Mesendoderm (in vitro differentiated cells): ENCODE measurements around the gene HOMER2.

Experiments
- DNase-seq: peaks from one replicate; pipeline ENCODE4 v3.0.0; 2013
- H2AK5ac ChIP-seq: 2 replicates; pipeline ENCODE4 v1.6.1; 2013; ENCODE audit warnings: low read length, inconsistent platforms
- H2BK120ac ChIP-seq: 2 replicates; pipeline ENCODE4 v1.6.1; 2013; ENCODE audit warnings: low read depth, mild to moderate bottlenecking, low read length, moderate library complexity, mixed read lengths
- H2BK15ac ChIP-seq: replicated peaks from 2 replicates; pipeline ENCODE4 v1.6.1; 2013; ENCODE audit warnings: low read depth, mild to moderate bottlenecking, moderate library complexity
- H2BK5ac ChIP-seq: 2 replicates; pipeline ENCODE4 v1.6.1; 2013; ENCODE audit warnings: low read length, inconsistent platforms
- H3K18ac ChIP-seq: 2 replicates; pipeline ENCODE4 v1.6.1; 2013; ENCODE audit warnings: mild to moderate bottlenecking, low read length, mixed read lengths
- H3K23ac ChIP-seq: one replicate; pipeline ENCODE4 v1.6.1; 2013; ENCODE audit warnings: low read length
- H3K27ac ChIP-seq: 2 replicates; pipeline ENCODE4 v1.5.1; 2013; ENCODE audit warnings: low read depth, mild to moderate bottlenecking, inconsistent platforms, low read length, moderate library complexity
- H3K27me3 ChIP-seq: 2 replicates; pipeline ENCODE4 v1.6.1; 2013; ENCODE audit warnings: low read length, control low read depth, mild to moderate bottlenecking, inconsistent platforms; ENCODE audit not compliant: insufficient read depth, poor library complexity
- H3K36me3 ChIP-seq: 2 replicates; pipeline ENCODE4 v1.6.1; 2013; ENCODE audit warnings: low read length, inconsistent platforms; ENCODE audit not compliant: control insufficient read depth, insufficient read depth
- H3K4ac ChIP-seq: one replicate; pipeline ENCODE4 v1.6.1; 2013; ENCODE audit warnings: low read depth, mild to moderate bottlenecking, low read length, moderate library complexity
- H3K4me1 ChIP-seq: 2 replicates; pipeline ENCODE4 v1.6.1; 2013; ENCODE audit warnings: low read depth, low read length, inconsistent platforms; ENCODE audit not compliant: control insufficient read depth
- H3K4me2 ChIP-seq: 2 replicates; pipeline ENCODE4 v1.6.1; 2013; ENCODE audit warnings: low read length
- H3K4me3 ChIP-seq: 2 replicates; pipeline ENCODE4 v1.5.1; 2013; ENCODE audit warnings: mild to moderate bottlenecking, low read length
- H3K56ac ChIP-seq: one replicate; pipeline ENCODE4 v1.6.1; 2013; ENCODE audit warnings: low read length
- H3K79me1 ChIP-seq: 2 replicates; pipeline ENCODE4 v1.6.1; 2013; ENCODE audit warnings: low read length, inconsistent platforms
- H3K79me2 ChIP-seq: 2 replicates; pipeline ENCODE4 v1.6.1; 2013; ENCODE audit warnings: mild to moderate bottlenecking, low read length; ENCODE audit not compliant: control insufficient read depth, insufficient read depth
- H3K9ac ChIP-seq: 2 replicates; pipeline ENCODE4 v1.6.1; 2013; ENCODE audit warnings: low read length, inconsistent platforms
- H4K5ac ChIP-seq: one replicate; pipeline ENCODE4 v1.6.1; 2013; ENCODE audit warnings: low read length
- H4K8ac ChIP-seq: one replicate; pipeline ENCODE4 v1.6.1; 2013; ENCODE audit warnings: low read depth, mild to moderate bottlenecking, control low read depth, low read length, moderate library complexity
- WGBS: extraction: QIAGEN DNeasy Blood & Tissue Kit; methylation state at CpG from one replicate; pipeline ENCODE4 v1.1.7; 2013; ENCODE audit warnings: low lambda C conversion rate, missing lambda C conversion rate; ENCODE audit not compliant: insufficient coverage; ENCODE audit errors: extremely low coverage; 5-methylcytosine and 5-hydroxymethylcytosine counted together

Gene HOMER2

DNA sequence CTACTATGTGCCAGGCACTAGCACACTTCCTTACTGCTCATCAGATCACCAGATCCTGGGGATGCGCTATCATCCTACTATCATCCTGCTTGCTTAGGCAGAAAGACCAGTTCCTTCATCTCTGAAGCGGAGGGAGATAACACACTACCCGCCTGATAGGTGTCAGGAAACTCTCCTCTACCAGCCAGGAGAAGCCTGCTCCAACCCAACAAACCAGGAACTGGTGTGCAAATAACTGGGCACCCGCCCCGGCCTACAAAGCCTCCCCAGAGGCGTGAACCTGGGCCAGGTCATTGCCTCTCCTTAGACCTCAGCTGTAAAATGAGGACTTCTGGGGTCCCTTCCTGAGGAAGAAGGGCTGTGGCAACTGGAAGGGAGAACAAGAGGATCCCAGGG is 61.5 kb downstream of the HOMER2 start:
- no peak overlapping the region for H3K9ac ChIP-seq
- H3K27ac ChIP-seq = no peak overlapping the region
- no peak overlapping the region for H2BK120ac ChIP-seq
- H3K23ac ChIP-seq = no peak overlapping the region
- no peak overlapping the region for H4K8ac ChIP-seq
- H3K4me2 ChIP-seq = no peak overlapping the region
- H2BK5ac ChIP-seq = no peak overlapping the region
- WGBS = no CpG with 5 or more reads among the region's 6 CpGs
- no peaks in the 10 kb centered on the region for H3K4me1 ChIP-seq
- H3K4me3 ChIP-seq = no peak overlapping the region
- DNase-seq = no peak
- H3K4ac ChIP-seq = no peak overlapping the region
- H4K5ac ChIP-seq = no peak overlapping the region
- H3K79me2 ChIP-seq = no peaks in the 10 kb centered on the region
- no peak overlapping the region for H2AK5ac ChIP-seq
- H3K27me3 ChIP-seq = no peaks in the 10 kb centered on the region
- H3K36me3 ChIP-seq = no peaks in the 10 kb centered on the region
- H3K18ac ChIP-seq = no peak overlapping the region
- H3K56ac ChIP-seq = no peak overlapping the region
- no peaks in the 10 kb centered on the region for H3K79me1 ChIP-seq
- no peak overlapping the region for H2BK15ac ChIP-seq

DNA sequence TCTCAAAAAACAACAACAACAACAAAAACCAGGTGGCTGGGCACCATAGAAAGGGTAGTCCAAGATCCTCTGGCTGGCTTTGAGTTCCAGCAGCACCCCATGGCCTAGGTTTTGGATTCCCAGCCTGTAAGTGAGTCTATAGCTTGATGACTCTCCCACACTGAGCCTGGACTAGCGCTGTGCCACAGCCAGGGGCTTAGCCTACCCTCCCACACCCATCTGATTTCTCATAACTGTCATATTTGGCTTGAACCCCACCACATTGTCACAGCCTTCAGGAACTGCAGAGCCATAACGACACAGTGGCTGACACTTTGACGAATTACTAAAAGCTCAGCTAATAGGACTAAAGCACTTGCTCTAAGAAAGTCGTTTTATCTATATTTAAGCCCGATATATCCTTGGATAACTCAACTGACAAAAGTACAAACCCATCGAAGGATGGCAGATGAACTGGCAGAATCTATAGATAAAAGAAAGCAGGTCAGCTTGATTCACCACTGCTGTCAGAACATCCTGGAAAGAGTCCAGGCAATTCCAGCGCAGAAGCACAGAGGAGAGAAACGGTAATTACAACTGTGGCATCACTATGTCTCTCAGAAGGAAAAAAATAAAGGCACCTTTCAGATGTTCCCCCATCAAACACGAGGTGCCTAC is 62.1 kb downstream of the HOMER2 start:
- H2BK120ac ChIP-seq = no peak overlapping the region
- no peak overlapping the region for H4K5ac ChIP-seq
- no peak overlapping the region for H2BK15ac ChIP-seq
- no peak overlapping the region for H3K27ac ChIP-seq
- H2AK5ac ChIP-seq = no peak overlapping the region
- H3K36me3 ChIP-seq = no peaks in the 10 kb centered on the region
- H3K4me3 ChIP-seq = no peak overlapping the region
- no peak for DNase-seq
- no peak overlapping the region for H3K9ac ChIP-seq
- no peaks in the 10 kb centered on the region for H3K79me1 ChIP-seq
- no peak overlapping the region for H3K23ac ChIP-seq
- H3K4me2 ChIP-seq = no peak overlapping the region
- WGBS = no CpG with 5 or more reads among the region's 9 CpGs
- no peaks in the 10 kb centered on the region for H3K4me1 ChIP-seq
- no peak overlapping the region for H4K8ac ChIP-seq
- no peak overlapping the region for H2BK5ac ChIP-seq
- no peak overlapping the region for H3K18ac ChIP-seq
- H3K4ac ChIP-seq = no peak overlapping the region
- no peak overlapping the region for H3K56ac ChIP-seq
- no peaks in the 10 kb centered on the region for H3K27me3 ChIP-seq
- no peaks in the 10 kb centered on the region for H3K79me2 ChIP-seq

DNA sequence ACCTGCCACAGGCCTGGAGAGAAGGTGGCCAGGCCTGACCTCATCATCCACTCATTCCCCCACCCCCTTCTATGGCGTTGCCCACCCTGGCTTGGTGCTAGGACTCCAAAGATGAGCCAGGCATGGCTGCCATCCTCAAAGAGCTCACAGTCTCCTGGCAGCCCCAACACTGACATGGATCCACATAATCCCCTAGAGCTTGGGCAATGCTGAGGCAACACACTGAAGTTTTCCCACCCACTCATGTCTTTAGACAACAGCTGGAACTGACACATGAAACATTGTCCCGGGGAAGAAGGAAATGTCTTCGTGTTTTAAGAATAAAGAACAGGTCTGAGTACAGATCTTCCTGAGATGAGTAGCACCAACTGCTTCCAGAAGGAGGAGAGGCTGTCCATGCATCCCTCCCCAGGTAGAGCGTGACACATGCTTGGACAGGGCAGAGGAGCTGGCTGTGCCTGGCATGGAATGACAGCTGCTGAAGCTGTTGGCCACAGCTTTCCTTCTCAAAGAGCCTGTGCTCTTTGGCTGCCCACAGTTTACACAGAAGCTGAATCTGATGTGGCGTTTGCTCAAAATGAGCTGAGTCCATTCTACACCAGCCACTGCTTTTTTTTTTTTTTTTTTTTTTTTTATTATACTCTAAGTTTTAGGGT is 70.1 kb downstream of the HOMER2 start:
- Histone ChIP-seq H2BK5ac (no peak overlapping the region), H3K9ac (no peak overlapping the region), H4K5ac (no peak overlapping the region), H3K18ac (no peak overlapping the region), H2BK120ac (no peak overlapping the region), H3K79me1 (no peaks in the 10 kb centered on the region), H3K23ac (no peak overlapping the region), H3K4me1 (no peaks in the 10 kb centered on the region), H3K36me3 (no peaks in the 10 kb centered on the region), H3K27ac (no peak overlapping the region), H3K27me3 (no peaks in the 10 kb centered on the region), H3K4me3 (no peak overlapping the region), H2BK15ac (no peak overlapping the region), H3K4ac (no peak overlapping the region), H2AK5ac (no peak overlapping the region), H4K8ac (no peak overlapping the region), H3K79me2 (no peaks in the 10 kb centered on the region), H3K4me2 (no peak overlapping the region), H3K56ac (no peak overlapping the region)
- WGBS = no CpG with 5 or more reads among the region's 5 CpGs
- DNase-seq = no peak

DNA sequence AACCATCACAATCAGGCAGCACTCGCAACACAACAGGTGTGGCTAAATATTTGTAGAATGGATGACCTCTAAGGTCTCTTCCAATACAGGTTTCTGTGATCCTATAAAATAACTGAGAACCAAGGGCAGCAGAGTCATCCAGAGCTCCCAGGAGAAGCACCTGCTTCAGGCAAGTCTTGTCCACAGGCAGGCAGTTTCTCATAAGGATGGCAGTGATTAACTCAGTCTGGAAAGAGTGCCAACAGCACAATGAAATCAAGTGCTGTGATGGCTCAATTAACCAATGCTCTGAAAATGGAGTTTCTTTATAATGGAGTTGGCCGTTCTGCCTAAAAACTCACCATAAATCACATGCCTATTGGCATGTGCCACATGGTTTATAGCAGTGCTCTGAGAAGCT is 70.8 kb downstream of the HOMER2 start:
- H4K8ac ChIP-seq = no peak overlapping the region

DNA sequence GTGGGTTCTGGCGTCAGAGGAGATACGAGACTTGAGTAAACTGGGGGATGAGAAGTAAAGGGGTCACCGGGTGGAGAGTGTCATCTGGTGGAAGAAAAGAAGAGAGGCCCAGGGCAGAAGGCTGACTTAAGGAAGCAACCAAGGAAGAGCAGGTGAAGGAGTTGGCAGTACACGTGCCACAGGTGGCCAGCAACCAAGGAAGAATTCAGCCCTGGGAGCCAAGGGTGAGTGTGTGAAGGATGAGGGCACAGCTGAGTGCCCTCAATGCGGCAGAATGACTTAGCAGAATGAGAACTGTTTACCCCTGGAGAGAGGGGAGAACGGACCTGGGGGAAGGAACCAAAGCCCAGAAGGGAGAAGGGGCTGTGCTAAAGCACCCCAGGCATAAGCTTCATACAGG is 71.8 kb downstream of the HOMER2 start:
- Histone ChIP-seq H2BK15ac (no peak overlapping the region), H3K27ac (no peak overlapping the region), H3K56ac (no peak overlapping the region)

More for the DNA sequence above, 70.8 kb downstream of the HOMER2 start:
- Histone ChIP-seq H3K9ac (no peak overlapping the region), H3K4me2 (no peak overlapping the region), H3K79me1 (no peaks in the 10 kb centered on the region), H4K5ac (no peak overlapping the region), H3K79me2 (no peaks in the 10 kb centered on the region), H3K27me3 (no peaks in the 10 kb centered on the region), H2AK5ac (no peak overlapping the region), H3K36me3 (no peaks in the 10 kb centered on the region), H2BK120ac (no peak overlapping the region), H3K4me3 (no peak overlapping the region), H3K23ac (no peak overlapping the region), H2BK15ac (no peak overlapping the region), H3K27ac (no peak overlapping the region), H3K4ac (no peak overlapping the region), H2BK5ac (no peak overlapping the region), H3K4me1 (no peaks in the 10 kb centered on the region), H3K18ac (no peak overlapping the region), H3K56ac (no peak overlapping the region)
- DNase-seq = no peak
- no CpG with 5 or more reads among the region's 2 CpGs for WGBS

DNA sequence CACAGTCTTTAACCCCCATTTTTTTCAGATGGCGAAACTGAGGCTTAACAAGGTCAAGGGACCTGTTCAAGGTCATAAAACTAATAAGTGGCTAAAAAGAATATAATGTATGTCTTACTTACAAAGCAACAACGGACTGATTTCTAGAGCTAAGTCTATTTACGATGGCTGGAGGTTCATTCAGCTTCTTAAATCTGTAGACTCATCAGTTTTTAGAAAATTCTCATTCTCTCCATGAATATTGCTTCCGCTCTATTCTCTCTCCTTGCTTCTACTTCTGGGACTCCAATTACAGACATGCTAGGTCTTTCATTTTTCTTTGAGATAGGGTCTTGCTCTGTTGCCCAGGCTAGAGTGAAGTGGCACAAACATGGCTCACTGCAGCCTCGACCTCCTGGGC is 74.2 kb downstream of the HOMER2 start:
- no peak overlapping the region for H3K56ac ChIP-seq
- no peak overlapping the region for H4K8ac ChIP-seq
- no peaks in the 10 kb centered on the region for H3K36me3 ChIP-seq
- no peak overlapping the region for H3K27ac ChIP-seq
- H3K4me1 ChIP-seq = no peaks in the 10 kb centered on the region
- H3K4me2 ChIP-seq = no peak overlapping the region
- no peak overlapping the region for H2BK120ac ChIP-seq
- no peak overlapping the region for H3K9ac ChIP-seq
- no peak overlapping the region for H3K18ac ChIP-seq
- no peaks in the 10 kb centered on the region for H3K27me3 ChIP-seq
- no peak overlapping the region for H2BK5ac ChIP-seq
- no peak overlapping the region for H4K5ac ChIP-seq
- no peaks in the 10 kb centered on the region for H3K79me2 ChIP-seq
- H2BK15ac ChIP-seq = no peak overlapping the region
- no CpG with 5 or more reads among the region's 5 CpGs for WGBS
- H3K79me1 ChIP-seq = no peaks in the 10 kb centered on the region
- H3K23ac ChIP-seq = no peak overlapping the region
- no peak overlapping the region for H3K4me3 ChIP-seq
- DNase-seq = no peak
- H2AK5ac ChIP-seq = no peak overlapping the region
- H3K4ac ChIP-seq = no peak overlapping the region

More for the DNA sequence above, 71.8 kb downstream of the HOMER2 start:
- Histone ChIP-seq H3K27me3 (no peaks in the 10 kb centered on the region), H3K79me1 (no peaks in the 10 kb centered on the region), H3K4me3 (no peak overlapping the region), H3K4ac (no peak overlapping the region), H2BK120ac (no peak overlapping the region), H4K8ac (no peak overlapping the region), H3K79me2 (no peaks in the 10 kb centered on the region), H3K36me3 (no peaks in the 10 kb centered on the region), H3K4me2 (no peak overlapping the region), H4K5ac (no peak overlapping the region), H3K4me1 (no peaks in the 10 kb centered on the region), H3K18ac (no peak overlapping the region), H3K23ac (no peak overlapping the region), H3K9ac (no peak overlapping the region), H2BK5ac (no peak overlapping the region), H2AK5ac (no peak overlapping the region)
- no CpG with 5 or more reads among the region's 6 CpGs for WGBS
- no peak for DNase-seq
